Mammary epithelial cell (primary cell): ENCODE results near the gene AP2M1.

Experiments
- EZH2 ChIP-seq: IDR thresholded peaks from 2 replicates; pipeline ENCODE4 v1.6.1; 2012; ENCODE audit warnings: low read length, inconsistent platforms, borderline replicate concordance
- TF ChIP-seq, protein P1 (sequence below), 2 donors: IDR thresholded peaks in 1 of 2; conservative IDR thresholded peaks in 1 of 2; 2 replicates each; pipeline ENCODE4 v1.5.1; 2011 to 2012; ENCODE audit warnings: inconsistent platforms in 2 of 2, low read length in 2 of 2, mild to moderate bottlenecking in 2 of 2, control low read depth in 1 of 2, low read depth in 1 of 2; ENCODE audit not compliant: insufficient read depth in 1 of 2; ENCODE audit errors: extremely low read depth in 1 of 2

DNA sequence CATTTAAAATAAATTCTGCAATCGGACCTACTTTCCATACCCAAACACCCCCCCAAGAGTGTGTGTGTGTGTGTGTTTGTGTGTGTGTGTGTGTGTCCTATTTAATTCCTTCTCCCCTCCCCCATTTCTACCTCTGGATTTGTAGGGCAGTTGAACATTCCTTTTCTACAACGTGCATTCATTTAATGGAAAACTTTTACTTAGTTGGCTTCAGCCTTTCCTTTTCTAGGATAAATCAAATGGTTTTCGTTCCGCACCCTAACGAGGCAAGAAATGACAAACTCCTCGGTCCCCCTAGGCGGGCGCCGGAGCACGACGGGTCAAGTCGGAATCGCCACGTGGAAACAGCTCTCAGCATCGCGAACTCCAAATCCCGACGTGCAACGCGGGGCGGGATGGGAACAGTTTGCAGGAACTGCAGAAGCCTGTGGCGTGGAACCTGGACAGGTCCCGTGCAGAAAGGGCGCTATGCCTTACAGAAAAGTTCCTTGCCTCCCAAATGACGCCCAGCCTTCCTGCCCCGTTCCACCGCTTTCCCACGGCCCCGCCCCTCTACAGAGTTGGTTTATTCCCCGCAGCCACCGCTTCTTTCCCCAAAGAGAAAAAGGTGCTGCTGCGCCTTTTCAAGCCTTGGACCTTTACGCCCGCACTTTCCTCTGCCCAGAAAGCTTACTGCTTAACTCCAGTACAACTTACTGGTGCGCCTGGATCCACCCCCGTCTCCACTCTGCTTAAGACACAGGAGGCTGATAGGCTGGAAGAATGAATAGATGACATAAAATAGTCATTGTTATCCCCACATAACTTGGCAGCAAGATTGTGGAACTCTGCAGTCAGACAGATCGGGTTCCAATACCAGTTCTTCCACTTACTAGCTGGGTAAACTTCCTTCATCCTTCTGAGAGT is 40.6 kb upstream of the AP2M1 start:
- TF ChIP-seq, protein P1, sequence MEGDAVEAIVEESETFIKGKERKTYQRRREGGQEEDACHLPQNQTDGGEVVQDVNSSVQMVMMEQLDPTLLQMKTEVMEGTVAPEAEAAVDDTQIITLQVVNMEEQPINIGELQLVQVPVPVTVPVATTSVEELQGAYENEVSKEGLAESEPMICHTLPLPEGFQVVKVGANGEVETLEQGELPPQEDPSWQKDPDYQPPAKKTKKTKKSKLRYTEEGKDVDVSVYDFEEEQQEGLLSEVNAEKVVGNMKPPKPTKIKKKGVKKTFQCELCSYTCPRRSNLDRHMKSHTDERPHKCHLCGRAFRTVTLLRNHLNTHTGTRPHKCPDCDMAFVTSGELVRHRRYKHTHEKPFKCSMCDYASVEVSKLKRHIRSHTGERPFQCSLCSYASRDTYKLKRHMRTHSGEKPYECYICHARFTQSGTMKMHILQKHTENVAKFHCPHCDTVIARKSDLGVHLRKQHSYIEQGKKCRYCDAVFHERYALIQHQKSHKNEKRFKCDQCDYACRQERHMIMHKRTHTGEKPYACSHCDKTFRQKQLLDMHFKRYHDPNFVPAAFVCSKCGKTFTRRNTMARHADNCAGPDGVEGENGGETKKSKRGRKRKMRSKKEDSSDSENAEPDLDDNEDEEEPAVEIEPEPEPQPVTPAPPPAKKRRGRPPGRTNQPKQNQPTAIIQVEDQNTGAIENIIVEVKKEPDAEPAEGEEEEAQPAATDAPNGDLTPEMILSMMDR (conservative IDR thresholded peaks at IDR 0.05 in 1 of 2, IDR thresholded peaks at IDR 0.05 in 1 of 2; ENCODE audit: extremely low read depth in 1 of 2, insufficient read depth in 1 of 2, low read depth in 1 of 2, low read length in 2 of 2), result no peak
- TF ChIP-seq EZH2, result no peak
